Measurements from ENCODE around the gene UGT1A8. TPM values are rescaled to one million over a fixed set of nuclear protein-coding genes. Genes with fewer than 3 reads are reported as not detected.

Gene UGT1A8
- total and polyA plus RNA-seq, 9 of the 15 experiments (the other 6 are each of a cell fraction or from before 2014, with no cell fraction given) = 0.04 TPM; not detected in 8

DNA sequence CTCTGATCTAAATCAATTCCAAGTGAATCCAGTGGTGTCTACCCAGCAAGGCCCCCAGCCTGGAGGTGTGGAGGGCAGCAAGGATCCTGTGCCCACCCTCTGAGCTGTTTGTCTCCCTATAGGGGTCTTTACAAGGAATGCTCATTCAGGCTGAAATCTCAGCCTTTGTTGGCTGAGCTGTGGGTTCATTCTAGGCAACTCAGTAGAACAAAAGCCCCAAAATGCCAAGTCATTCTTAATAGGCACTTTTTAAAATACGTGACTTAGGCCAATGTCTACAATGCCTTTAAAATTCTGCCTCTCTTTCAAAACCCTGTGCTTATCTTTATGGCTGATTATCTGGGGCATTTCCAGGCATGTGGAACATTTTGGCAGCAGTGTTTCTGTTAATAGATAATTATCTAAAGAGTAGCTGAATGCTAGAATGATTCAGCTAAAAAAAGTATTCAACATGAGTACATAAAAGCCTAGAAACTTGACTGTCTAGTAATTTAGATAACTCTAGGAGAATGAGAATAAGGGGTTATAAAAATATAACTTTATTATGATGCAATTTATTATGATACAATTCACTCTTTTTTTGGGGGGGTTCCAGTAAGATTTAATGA lies 82.7 kb downstream of the UGT1A8 start:
- Histone ChIP-seq H3K36me3 (ENCODE audit: control insufficient read depth, insufficient read depth, low read length) (no peaks in the 10 kb centered on the region), H3K27ac (ENCODE audit: extremely low read depth, low read depth, low read length) (peak overlapping the region; percentile 59; the same call in 2 of the 3 replicates), H4K20me1 (replicated peaks; ENCODE audit: control insufficient read depth, insufficient read depth, low read length) (no peaks in the 10 kb centered on the region), H3K4me1 (replicated peaks in 1 of 2; ENCODE audit: control insufficient read depth in 2 of 2, insufficient read depth in 2 of 2, low read length in 2 of 2) (peaks cover 0 to 10% of the 10 kb centered on the region in 2 experiments; a peak in 3 of 5 replicates), H3K9me1 (ENCODE audit: control insufficient read depth, insufficient read depth, low read length) (no peaks in the 10 kb centered on the region), H2AFZ (ENCODE audit: low read depth, low read length) (no peak overlapping the region), H3K79me2 (ENCODE audit: control insufficient read depth, insufficient read depth, low read length) (no peaks in the 10 kb centered on the region), H3K27me3 (ENCODE audit: control insufficient read depth in 2 of 2, insufficient read depth in 2 of 2, low read length in 2 of 2) (no peaks in the 10 kb centered on the region), H3K4me2 (ENCODE audit: insufficient read depth, low read length) (no peak overlapping the region; the same call in 1 of the 2 replicates), H3K9ac (ENCODE audit: insufficient read depth in 1 of 2, low read depth in 2 of 2, low read length in 2 of 2) (no peak overlapping the region), H3K4me3 (no peak overlapping the region), H3K9me3 (replicated peaks; ENCODE audit: control insufficient read depth, insufficient read depth, low read depth, low read length) (no peaks in the 10 kb centered on the region)
- FAIRE-seq = peak; percentile 69
- no TSS peak for BruUV-seq (replicated peaks)
- WGBS (ENCODE audit: insufficient coverage, low coverage, missing lambda C conversion rate) = 0% methylated on average over 1 of the region's 1 CpG
- peak in 2 of 4 experiments; percentile 6 to 19 for DNase-seq (ENCODE audit: extremely low read depth in 1 of 4, low spot score in 3 of 4)
- in situ Hi-C loops (cut with MboI) (no loop called here), intact Hi-C loops (cut with micrococcal nuclease) (no loop called here)
- ChIA-PET CTCF (ENCODE audit: low intra/inter-chr PET ratio) (no interaction called here), POLR2A (no interaction called here)
- ATAC-seq = no peak
- TF ChIP-seq ZNF174 (CRISPR knock-in tag; IDR thresholded peaks at IDR 0.05) = no peak
- TF ChIP-seq, protein P1, sequence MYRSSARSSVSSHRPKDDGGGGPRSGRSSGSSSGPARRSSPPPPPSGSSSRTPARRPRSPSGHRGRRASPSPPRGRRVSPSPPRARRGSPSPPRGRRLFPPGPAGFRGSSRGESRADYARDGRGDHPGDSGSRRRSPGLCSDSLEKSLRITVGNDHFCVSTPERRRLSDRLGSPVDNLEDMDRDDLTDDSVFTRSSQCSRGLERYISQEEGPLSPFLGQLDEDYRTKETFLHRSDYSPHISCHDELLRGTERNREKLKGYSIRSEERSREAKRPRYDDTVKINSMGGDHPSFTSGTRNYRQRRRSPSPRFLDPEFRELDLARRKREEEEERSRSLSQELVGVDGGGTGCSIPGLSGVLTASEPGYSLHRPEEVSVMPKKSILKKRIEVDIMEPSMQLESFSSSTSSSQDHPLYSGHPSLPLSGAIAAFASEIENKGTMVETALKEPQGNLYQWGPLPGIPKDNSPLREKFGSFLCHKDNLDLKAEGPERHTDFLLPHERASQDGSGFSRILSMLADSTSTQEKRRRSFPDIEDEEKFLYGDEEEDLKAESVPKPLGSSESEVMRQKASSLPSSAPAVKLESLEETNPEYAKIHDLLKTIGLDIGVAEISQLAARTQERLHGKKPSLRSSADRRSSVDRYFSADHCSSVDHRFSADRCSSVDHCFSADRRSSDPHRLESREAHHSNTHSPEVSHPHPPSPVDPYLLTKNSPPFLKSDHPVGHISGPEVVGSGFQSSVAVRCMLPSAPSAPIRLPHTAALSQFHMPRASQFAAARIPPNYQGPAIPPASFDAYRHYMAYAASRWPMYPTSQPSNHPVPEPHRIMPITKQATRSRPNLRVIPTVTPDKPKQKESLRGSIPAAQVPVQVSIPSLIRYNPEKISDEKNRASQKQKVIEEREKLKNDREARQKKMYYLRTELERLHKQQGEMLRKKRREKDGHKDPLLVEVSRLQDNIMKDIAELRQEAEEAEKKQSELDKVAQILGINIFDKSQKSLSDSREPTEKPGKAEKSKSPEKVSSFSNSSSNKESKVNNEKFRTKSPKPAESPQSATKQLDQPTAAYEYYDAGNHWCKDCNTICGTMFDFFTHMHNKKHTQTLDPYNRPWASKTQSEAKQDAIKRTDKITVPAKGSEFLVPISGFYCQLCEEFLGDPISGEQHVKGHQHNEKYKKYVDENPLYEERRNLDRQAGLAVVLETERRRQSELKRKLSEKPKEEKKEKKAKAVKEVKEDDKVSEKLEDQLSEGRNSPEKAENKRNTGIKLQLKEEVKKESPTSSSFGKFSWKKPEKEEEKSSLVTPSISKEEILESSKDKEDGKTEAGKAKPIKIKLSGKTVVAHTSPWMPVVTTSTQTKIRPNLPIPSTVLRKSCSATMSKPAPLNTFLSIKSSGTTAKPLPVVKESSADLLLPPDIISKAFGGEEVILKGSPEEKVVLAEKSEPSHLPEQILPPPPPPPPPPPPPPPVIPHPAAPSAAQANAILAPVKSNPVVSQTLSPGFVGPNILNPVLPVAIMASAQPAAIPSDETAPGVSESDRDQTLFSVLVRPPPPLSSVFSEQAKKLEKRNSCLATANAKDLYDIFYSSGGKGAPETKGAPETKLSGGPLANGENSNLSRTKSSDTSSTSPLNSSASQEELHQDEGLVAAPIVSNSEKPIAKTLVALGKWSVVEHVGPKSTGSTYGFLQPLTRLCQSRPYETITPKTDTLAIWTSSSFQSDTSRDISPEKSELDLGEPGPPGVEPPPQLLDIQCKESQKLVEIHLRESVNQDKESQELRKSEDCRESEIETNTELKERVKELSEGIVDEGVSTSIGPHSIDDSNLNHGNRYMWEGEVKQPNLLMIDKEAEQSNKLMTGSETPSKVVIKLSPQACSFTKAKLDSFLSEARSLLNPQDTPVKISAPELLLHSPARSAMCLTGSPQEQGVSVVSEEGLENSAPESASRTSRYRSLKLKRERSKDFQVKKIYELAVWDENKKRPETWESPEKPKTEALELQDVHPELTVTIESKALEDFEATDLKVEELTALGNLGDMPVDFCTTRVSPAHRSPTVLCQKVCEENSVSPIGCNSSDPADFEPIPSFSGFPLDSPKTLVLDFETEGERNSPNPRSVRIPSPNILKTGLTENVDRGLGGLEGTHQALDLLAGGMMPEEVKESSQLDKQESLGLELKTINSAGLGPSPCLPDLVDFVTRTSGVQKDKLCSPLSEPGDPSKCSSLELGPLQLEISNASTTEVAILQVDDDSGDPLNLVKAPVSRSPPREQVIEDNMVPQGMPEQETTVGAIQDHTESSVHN (IDR thresholded peaks at IDR 0.05; ENCODE audit: borderline replicate concordance in 1 of 2, low read depth in 1 of 2) = peak in 1 of 2 experiments; percentile 69; a peak in 1 of 4 replicates
- no peak for TF ChIP-seq ZNF668 (CRISPR knock-in tag; IDR thresholded peaks at IDR 0.05)
- TF ChIP-seq CBX8 (IDR thresholded peaks at IDR 0.05; ENCODE audit: borderline replicate concordance, extremely low read depth, low read depth, low read length, poor library complexity, severe bottlenecking) = no peak
- no peak for TF ChIP-seq SRSF3 (IDR thresholded peaks at IDR 0.05; ENCODE audit: insufficient read depth, low read length)
- 0 out of 2 replicates have a peak, but pooled peaks have one; percentile 51 for TF ChIP-seq ZNF766 (CRISPR knock-in tag; conservative IDR thresholded peaks at IDR 0.05)
- no peak for TF ChIP-seq ZNF408 (CRISPR knock-in tag; IDR thresholded peaks at IDR 0.05; ENCODE audit: low read depth)
- TF ChIP-seq ZNF76 (CRISPR knock-in tag; IDR thresholded peaks at IDR 0.05; ENCODE audit: borderline replicate concordance) = no peak
- no peak for TF ChIP-seq ZEB2 (IDR thresholded peaks at IDR 0.05)
- TF ChIP-seq GABPA (tag; conservative IDR thresholded peaks at IDR 0.05; ENCODE audit: low read depth) = no peak
- no peak for TF ChIP-seq ZNF232 (CRISPR knock-in tag; IDR thresholded peaks at IDR 0.05)
- no peak for TF ChIP-seq FOXK1 (CRISPR knock-in tag; IDR thresholded peaks at IDR 0.05; ENCODE audit: borderline replicate concordance)
- no peak for TF ChIP-seq SP2 (IDR thresholded peaks at IDR 0.05; ENCODE audit: extremely low read depth, low read depth, low read length, poor library complexity, severe bottlenecking)
- TF ChIP-seq LARP7 (IDR thresholded peaks at IDR 0.05) = no peak
- no peak for TF ChIP-seq KLF10 (CRISPR knock-in tag; IDR thresholded peaks at IDR 0.05)
